Common myeloid progenitor, CD34-positive (primary cell): ENCODE data around the gene COG1. TPM values are rescaled to one million over a fixed set of nuclear protein-coding genes. Genes with fewer than 3 reads are reported as not detected.
"Not testable (repeated sequence)": the region's sequence is repeated elsewhere in the genome, so short reads cannot be mapped to it uniquely, and the experiment has no call there.

Experiments used
- CTCF ChIA-PET: fragments of 350-600 bp; sonication (Branson Sonifier 250); formaldehyde crosslinking; loops from one replicate; lab custom pipeline; 2021; ENCODE audit warnings: antibody characterized with exemption; lab: Charles Lee
- POLR2A ChIA-PET: fragments of 350-600 bp; sonication (Branson Sonifier 250); formaldehyde crosslinking; loops from one replicate; lab custom pipeline; 2021; ENCODE audit warnings: antibody characterized with exemption; lab: Charles Lee
- DNase-seq, 3 donors: peaks; one replicate each; pipeline versions ENCODE4 v3.0.0 to v3.0.0-alpha.2; 2013
- H3K27ac ChIP-seq, 2 experiments: 1 replicate in 1 of 2; 2 replicates in 1 of 2; pipeline ENCODE4 v1.7.0; 2013; ENCODE audit warnings: inconsistent platforms in 2 of 2, low read length in 2 of 2, mild to moderate bottlenecking in 2 of 2, low read depth in 1 of 2, moderate library complexity in 1 of 2; ENCODE audit not compliant: severe bottlenecking in 2 of 2, insufficient read depth in 1 of 2, poor library complexity in 1 of 2
- H3K27me3 ChIP-seq, 5 experiments: replicated peaks in 2 of 5; 1 replicate in 3 of 5; 2 replicates in 2 of 5; pipeline versions ENCODE4 v1.6.1 to v1.7.0; 2013; ENCODE audit warnings: low read length in 4 of 5, mild to moderate bottlenecking in 2 of 5, moderate library complexity in 2 of 5, inconsistent platforms in 1 of 5; ENCODE audit not compliant: insufficient read depth in 5 of 5, control insufficient read depth in 4 of 5
- H3K36me3 ChIP-seq, 4 experiments: 1 replicate in 2 of 4; 2 replicates in 2 of 4; pipeline versions ENCODE4 v1.6.1 to v1.7.0; 2013; ENCODE audit warnings: low read length in 3 of 4, control low read depth in 1 of 4, mild to moderate bottlenecking in 1 of 4; ENCODE audit not compliant: control insufficient read depth in 4 of 4, insufficient read depth in 4 of 4
- H3K4me1 ChIP-seq, 4 experiments: 1 replicate in 3 of 4; 2 replicates in 1 of 4; pipeline versions ENCODE4 v1.6.1 to v1.7.1; 2013; ENCODE audit warnings: low read length in 3 of 4, mild to moderate bottlenecking in 3 of 4, control low read depth in 1 of 4, inconsistent platforms in 1 of 4, moderate library complexity in 1 of 4; ENCODE audit not compliant: control insufficient read depth in 4 of 4, insufficient read depth in 4 of 4; ENCODE audit errors: control extremely low read depth in 1 of 4
- H3K4me3 ChIP-seq, 7 experiments: 1 replicate in 4 of 7; 2 replicates in 3 of 7; pipeline versions ENCODE4 v1.5.1 to v1.7.0; 2013; ENCODE audit warnings: mild to moderate bottlenecking in 7 of 7, low read length in 6 of 7, moderate library complexity in 6 of 7, inconsistent platforms in 2 of 7, low read depth in 2 of 7, control low read depth in 1 of 7; ENCODE audit not compliant: insufficient read depth in 4 of 7, control insufficient read depth in 1 of 7; ENCODE audit errors: extremely low read depth in 1 of 7
- H3K9me3 ChIP-seq, 5 experiments: 1 replicate in 4 of 5; 2 replicates in 1 of 5; pipeline versions ENCODE4 v1.6.1 to v1.7.1; 2013; ENCODE audit warnings: low read length in 4 of 5, mild to moderate bottlenecking in 2 of 5, inconsistent platforms in 1 of 5, low read depth in 1 of 5, moderate library complexity in 1 of 5; ENCODE audit not compliant: control insufficient read depth in 4 of 5, insufficient read depth in 2 of 5; ENCODE audit errors: control extremely low read depth in 1 of 5
- WGBS: methylation state at CpG from one replicate; pipeline ENCODE4 v1.1.5; 2013; ENCODE audit not compliant: insufficient coverage; 5-methylcytosine and 5-hydroxymethylcytosine counted together
- polyA plus RNA-seq: library from polyadenylated mRNA; unstranded; fragments of 120-200 nt; gene quantifications from one replicate; pipeline ENCODE4 v1.2.1, GENCODE V29; 2013

Gene COG1, protein sequence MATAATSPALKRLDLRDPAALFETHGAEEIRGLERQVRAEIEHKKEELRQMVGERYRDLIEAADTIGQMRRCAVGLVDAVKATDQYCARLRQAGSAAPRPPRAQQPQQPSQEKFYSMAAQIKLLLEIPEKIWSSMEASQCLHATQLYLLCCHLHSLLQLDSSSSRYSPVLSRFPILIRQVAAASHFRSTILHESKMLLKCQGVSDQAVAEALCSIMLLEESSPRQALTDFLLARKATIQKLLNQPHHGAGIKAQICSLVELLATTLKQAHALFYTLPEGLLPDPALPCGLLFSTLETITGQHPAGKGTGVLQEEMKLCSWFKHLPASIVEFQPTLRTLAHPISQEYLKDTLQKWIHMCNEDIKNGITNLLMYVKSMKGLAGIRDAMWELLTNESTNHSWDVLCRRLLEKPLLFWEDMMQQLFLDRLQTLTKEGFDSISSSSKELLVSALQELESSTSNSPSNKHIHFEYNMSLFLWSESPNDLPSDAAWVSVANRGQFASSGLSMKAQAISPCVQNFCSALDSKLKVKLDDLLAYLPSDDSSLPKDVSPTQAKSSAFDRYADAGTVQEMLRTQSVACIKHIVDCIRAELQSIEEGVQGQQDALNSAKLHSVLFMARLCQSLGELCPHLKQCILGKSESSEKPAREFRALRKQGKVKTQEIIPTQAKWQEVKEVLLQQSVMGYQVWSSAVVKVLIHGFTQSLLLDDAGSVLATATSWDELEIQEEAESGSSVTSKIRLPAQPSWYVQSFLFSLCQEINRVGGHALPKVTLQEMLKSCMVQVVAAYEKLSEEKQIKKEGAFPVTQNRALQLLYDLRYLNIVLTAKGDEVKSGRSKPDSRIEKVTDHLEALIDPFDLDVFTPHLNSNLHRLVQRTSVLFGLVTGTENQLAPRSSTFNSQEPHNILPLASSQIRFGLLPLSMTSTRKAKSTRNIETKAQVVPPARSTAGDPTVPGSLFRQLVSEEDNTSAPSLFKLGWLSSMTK
- 25.4 TPM for polyA plus RNA-seq

DNA sequence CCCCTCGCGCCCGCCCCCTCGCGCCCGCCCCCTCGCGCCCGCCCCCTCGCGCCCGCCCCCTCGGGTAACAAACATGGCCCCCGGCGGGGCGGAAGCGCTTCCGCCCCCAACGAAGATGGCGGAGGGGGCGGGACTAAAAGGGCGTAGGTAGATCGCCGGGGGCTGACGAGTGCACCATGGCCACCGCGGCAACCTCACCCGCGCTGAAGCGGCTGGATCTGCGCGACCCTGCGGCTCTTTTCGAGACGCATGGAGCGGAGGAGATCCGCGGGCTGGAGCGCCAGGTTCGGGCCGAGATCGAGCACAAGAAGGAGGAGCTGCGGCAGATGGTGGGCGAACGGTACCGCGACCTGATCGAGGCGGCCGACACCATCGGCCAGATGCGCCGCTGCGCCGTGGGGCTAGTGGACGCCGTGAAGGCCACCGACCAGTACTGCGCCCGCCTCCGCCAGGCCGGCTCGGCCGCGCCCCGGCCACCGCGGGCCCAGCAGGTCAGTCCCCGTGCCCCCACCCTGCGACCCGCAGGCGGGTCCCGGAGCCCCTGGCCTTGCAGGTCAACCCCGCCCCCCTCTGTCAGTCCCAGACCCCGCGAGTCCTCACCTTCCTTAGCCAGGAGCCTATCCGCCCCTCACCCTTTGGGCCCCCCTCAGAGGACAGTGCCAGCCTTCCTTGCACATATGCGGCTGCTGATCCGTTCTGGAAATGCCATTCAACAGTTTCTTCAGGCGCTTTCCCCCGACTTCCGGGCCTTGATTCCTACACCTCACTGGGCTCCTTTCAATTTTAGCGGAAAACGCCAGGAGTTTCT lies at the start of gene COG1:
COG1 (plus strand) TSS at position 162 of the 808 bp plus-strand sequence; CDS start at position 177, 15 bp downstream.
- Histone ChIP-seq H3K27me3 (no peaks in the 10 kb centered on the region), H3K9me3 (no peaks in the 10 kb centered on the region), H3K4me1 (peaks cover 0 to 25% (median 16%) of the 10 kb centered on the region in 4 experiments), H3K4me3 (peak within 1 kb of the TSS; percentile 69 to 96 (median 91)), H3K27ac (peak within 1 kb of the TSS; percentile 50 to 81), H3K36me3 (peaks cover 10 to 27% (median 19%) of the 10 kb centered on the region in 4 experiments)
- ChIA-PET CTCF (interaction anchor here (0.9 to 2.3 kb wide), 5 partner anchors 10 to 465 kb away, joined by 3 to 7 read pairs (median 6); a partner anchor contains a TSS), POLR2A (no interaction called here)
- WGBS = under 1% methylated on average over 68 of the region's 84 CpGs
- DNase-seq = peak; percentile 92 to 96 (median 94)

DNA sequence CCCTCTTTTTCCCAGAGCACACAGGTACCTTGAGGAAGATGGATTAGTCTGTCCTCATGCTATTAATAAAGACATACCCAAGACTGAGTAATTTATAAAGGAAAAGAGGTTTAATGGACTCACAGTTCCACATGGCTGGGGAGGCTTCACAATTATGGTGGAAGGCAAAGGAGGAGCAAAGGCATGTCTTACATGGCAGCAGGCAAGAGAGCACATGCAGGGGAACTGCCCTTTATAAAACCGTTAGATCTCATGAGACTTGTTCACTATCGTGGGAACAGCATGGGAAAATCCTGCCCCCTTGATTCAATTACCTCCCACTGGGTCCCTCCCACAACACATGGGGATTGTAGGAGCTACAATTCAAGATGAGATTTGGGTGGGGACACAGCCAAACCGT lies 48.6 kb upstream of the COG1 start:
- H3K27me3 ChIP-seq, DNase-seq, H3K4me3 ChIP-seq, H3K27ac ChIP-seq, H3K36me3 ChIP-seq, POLR2A ChIA-PET, CTCF ChIA-PET: not testable (repeated sequence)
- peaks cover 0 to 20% (median 3%) of the 10 kb centered on the region in 5 experiments for H3K9me3 ChIP-seq
- H3K4me1 ChIP-seq = peaks cover 0 to 15% (median 10%) of the 10 kb centered on the region in 4 experiments
- 100% methylated on average over 3 of the region's 3 CpGs for WGBS

DNA sequence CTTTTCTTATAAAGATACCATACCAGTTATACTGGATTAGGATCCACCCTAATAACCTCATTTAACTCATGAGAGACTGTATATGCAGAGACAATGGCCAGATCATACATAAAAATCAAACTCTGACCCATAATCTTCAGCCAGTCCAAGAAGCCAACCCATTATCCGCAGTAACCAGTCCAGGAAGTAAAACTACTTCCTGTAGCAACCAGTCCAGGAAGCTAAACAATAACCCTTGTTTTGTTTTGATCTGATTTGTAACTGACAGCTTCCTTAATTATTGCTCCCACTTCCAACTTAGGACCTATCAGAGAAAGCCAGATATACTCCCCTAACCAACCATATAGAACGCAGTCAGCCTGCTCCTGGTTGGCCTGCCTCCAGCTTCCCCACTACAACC lies 47.2 kb upstream of the COG1 start:
- no CpG with 5 or more reads among the region's 2 CpGs for WGBS
- peaks cover 0 to 7% (median 0%) of the 10 kb centered on the region in 5 experiments for H3K27me3 ChIP-seq
- ChIA-PET CTCF (no interaction called here), POLR2A (no interaction called here)
- H3K4me3 ChIP-seq = no peak overlapping the region
- H3K36me3 ChIP-seq = no peaks in the 10 kb centered on the region
- no peak overlapping the region for H3K27ac ChIP-seq
- no peak for DNase-seq
- H3K4me1 ChIP-seq = peaks cover 0 to 15% (median 10%) of the 10 kb centered on the region in 4 experiments
- H3K9me3 ChIP-seq = peaks cover 0 to 20% (median 3%) of the 10 kb centered on the region in 5 experiments

DNA sequence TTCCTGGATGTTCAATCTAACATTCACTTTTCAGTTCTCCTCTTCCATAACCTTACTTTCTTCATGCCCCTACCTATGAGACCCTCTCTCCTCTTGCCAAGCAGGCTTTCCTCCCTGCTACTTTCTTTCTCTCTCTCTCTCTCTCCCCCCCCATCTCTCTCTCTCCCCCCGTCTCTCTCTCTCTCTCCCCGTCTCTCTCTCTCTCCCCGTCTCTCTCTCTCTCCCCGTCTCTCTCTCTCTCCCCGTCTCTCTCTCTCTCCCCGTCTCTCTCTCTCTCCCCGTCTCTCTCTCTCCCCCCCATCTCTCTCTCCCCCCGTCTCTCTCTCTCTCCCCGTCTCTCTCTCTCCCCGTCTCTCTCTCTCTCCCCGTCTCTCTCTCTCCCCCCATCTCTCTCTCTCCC lies 45.1 kb upstream of the COG1 start:
- H3K27me3 ChIP-seq, CTCF ChIA-PET, POLR2A ChIA-PET, H3K36me3 ChIP-seq, H3K4me3 ChIP-seq, DNase-seq, H3K27ac ChIP-seq: not testable (repeated sequence)
- WGBS = no CpG with 5 or more reads among the region's 11 CpGs
- Histone ChIP-seq H3K9me3 (peaks cover 0 to 18% (median 3%) of the 10 kb centered on the region in 5 experiments), H3K4me1 (peaks cover 0 to 19% (median 10%) of the 10 kb centered on the region in 4 experiments)

DNA sequence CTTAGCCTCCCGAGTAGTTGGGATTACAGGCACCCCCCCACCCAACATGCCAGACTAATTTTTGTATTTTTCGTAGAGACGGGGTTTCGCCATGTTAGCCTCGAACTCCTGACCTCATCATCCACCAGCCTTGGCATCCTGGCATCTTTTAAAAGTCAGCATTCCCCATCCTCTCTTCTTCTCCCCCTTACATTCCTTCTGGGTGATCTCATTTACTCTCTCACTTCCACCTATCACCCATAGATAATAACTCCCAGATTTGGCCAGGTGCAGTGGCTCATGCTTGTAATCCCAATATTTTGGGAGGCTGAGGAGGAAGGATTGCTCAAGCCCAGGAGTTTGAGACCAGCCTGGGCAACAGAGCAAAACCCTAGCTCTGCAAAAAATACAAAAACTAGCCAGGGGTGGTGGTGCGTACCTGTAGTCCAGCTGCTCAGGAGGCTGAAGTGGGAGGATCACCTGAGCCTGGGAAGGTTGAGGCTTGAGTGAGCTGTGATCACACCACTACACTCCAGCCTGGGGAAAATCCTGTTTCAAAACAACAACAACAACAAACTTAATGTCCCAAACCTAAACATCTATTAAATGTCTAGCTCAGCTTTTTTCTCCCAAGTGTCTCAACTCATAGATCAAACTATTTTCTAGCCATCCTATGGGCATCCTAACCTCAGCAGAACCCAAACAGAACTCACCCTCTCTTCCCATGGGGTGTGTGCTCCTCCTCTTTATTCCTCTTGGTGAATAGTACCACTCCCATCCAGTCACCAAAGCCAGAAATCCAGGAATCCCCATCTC lies 44.1 kb upstream of the COG1 start:
- Histone ChIP-seq H3K4me3 (no peak overlapping the region), H3K27me3 (peaks cover 0 to 7% (median 0%) of the 10 kb centered on the region in 5 experiments), H3K36me3 (no peaks in the 10 kb centered on the region), H3K9me3 (peaks cover 0 to 15% (median 2%) of the 10 kb centered on the region in 5 experiments), H3K4me1 (peaks cover 0 to 10% (median 3%) of the 10 kb centered on the region in 4 experiments), H3K27ac (no peak overlapping the region)
- DNase-seq = no peak
- CTCF ChIA-PET = no interaction called here
- POLR2A ChIA-PET = no interaction called here
- 81% methylated on average over 6 of the region's 6 CpGs for WGBS
